Measurements from ENCODE around the gene FAM117A. TPM values are rescaled to one million over a fixed set of nuclear protein-coding genes. Genes with fewer than 3 reads are reported as not detected.

Gene FAM117A
- total RNA-seq, 1 experiment from 2014 or later = 10.1 TPM

- TF ChIP-seq EZH2 (IDR thresholded peaks at IDR 0.05; ENCODE audit: borderline replicate concordance, low read depth, low read length, poor library complexity, severe bottlenecking) (no peak), CTCF (conservative IDR thresholded peaks at IDR 0.05; ENCODE audit: low read depth, low read length) (no peak)
- peak overlapping the region; percentile 73 for H3K4me3 ChIP-seq (ENCODE audit: low read depth, low read length, poor library complexity, severe bottlenecking)
- peaks cover 27% of the 10 kb centered on the region for H3K36me3 ChIP-seq (ENCODE audit: insufficient read depth, low read length, poor library complexity, severe bottlenecking)
- intact Hi-C loops (cut with micrococcal nuclease; ENCODE audit: unreplicated experiment) = no loop called here
- ChIA-PET CTCF (no interaction called here), POLR2A (ENCODE audit: low non-redundant PET) (no interaction called here)
- H3K9me3 ChIP-seq (ENCODE audit: low read depth, low read length, poor library complexity, severe bottlenecking) = no peaks in the 10 kb centered on the region
- peaks cover 13% of the 10 kb centered on the region for H3K4me1 ChIP-seq (ENCODE audit: insufficient read depth, low read length, poor library complexity, severe bottlenecking)
- no TSS peak for BruUV-seq (replicated peaks)
- no peaks in the 10 kb centered on the region for H3K27me3 ChIP-seq (replicated peaks; ENCODE audit: insufficient read depth, low read depth, low read length, poor library complexity)
- no peak for DNase-seq (ENCODE audit: low spot score)
- no peak overlapping the region for H3K27ac ChIP-seq (ENCODE audit: low read depth, low read length, poor library complexity, severe bottlenecking)
Measured at GRCh38 chr17:49789243-49789578, 25.3 kb upstream of the FAM117A start.

DNA sequence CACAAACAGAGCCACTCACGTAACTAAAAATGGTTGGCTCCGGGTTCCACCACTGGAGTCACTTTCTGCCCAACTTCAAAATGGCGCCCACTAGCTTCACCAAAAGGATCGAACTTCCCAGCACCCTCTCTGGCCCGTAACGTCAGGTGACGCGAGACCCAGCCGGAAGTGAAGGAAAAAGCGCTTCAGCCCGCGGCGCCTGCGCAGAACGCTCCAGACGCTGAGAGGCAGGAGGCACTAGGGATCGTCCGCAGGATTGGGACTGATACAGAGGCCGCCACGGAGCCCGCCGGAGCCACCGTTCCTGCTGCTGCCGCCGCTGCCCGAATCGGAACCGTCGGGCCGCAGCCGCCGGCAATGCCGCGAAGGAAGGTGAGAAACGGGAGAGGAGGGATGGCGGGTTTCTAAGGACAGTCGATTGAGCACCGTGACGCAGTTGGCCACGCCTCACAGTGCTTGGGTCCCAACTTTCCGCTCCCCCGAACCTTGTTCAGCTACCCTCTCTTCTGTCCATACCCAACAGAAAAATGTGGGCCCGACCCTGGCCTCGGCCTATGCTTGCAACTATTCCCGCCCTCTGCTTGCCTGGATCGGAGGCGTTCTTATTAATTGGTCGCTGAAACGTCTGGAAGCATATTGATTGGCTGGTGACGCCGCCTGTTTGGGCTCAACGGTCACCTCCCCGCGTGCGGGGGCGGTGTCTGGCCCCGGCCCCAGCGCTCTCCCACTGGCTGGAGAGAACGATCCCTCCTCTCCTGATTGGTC, 24.7 kb upstream of the FAM117A start, which contains the start of gene KAT7:
TSS of gene KAT7 (plus strand) at position 204 of the 765 bp plus-strand sequence. CDS start at position 358, 154 bp downstream.
- Histone ChIP-seq H3K27ac (ENCODE audit: low read depth, low read length, poor library complexity, severe bottlenecking) (peak within 1 kb of the TSS; percentile 98), H3K36me3 (ENCODE audit: insufficient read depth, low read length, poor library complexity, severe bottlenecking) (peaks cover 23% of the 10 kb centered on the region), H3K27me3 (replicated peaks; ENCODE audit: insufficient read depth, low read depth, low read length, poor library complexity) (no peaks in the 10 kb centered on the region), H3K4me3 (ENCODE audit: low read depth, low read length, poor library complexity, severe bottlenecking) (peak within 1 kb of the TSS; percentile 73), H3K9me3 (ENCODE audit: low read depth, low read length, poor library complexity, severe bottlenecking) (no peaks in the 10 kb centered on the region), H3K4me1 (ENCODE audit: insufficient read depth, low read length, poor library complexity, severe bottlenecking) (peaks cover 13% of the 10 kb centered on the region)
- intact Hi-C loops (cut with micrococcal nuclease; ENCODE audit: unreplicated experiment) = no loop called here
- TF ChIP-seq EZH2 (IDR thresholded peaks at IDR 0.05; ENCODE audit: borderline replicate concordance, low read depth, low read length, poor library complexity, severe bottlenecking) (no peak), CTCF (conservative IDR thresholded peaks at IDR 0.05; ENCODE audit: low read depth, low read length) (no peak)
- POLR2A ChIA-PET (ENCODE audit: low non-redundant PET) = interaction anchor here (0.6 to 1.2 kb wide), 2 partner anchors 24 to 42 kb away, joined by 3 to 5 read pairs; partner anchors contain the start of gene FAM117A
- CTCF ChIA-PET = interaction anchor here (0.5 kb wide), 1 partner anchor 1115 kb away, joined by 3 read pairs; no protein-coding TSS in a partner anchor
- peak; percentile 99 for DNase-seq (ENCODE audit: low spot score)
- BruUV-seq (replicated peaks) = no TSS peak

- no peak for DNase-seq (ENCODE audit: low spot score)
- no peaks in the 10 kb centered on the region for H3K27me3 ChIP-seq (replicated peaks; ENCODE audit: insufficient read depth, low read depth, low read length, poor library complexity)
- H3K36me3 ChIP-seq (ENCODE audit: insufficient read depth, low read length, poor library complexity, severe bottlenecking) = peaks cover 16% of the 10 kb centered on the region
- peaks cover 13% of the 10 kb centered on the region for H3K4me1 ChIP-seq (ENCODE audit: insufficient read depth, low read length, poor library complexity, severe bottlenecking)
- H3K27ac ChIP-seq (ENCODE audit: low read depth, low read length, poor library complexity, severe bottlenecking) = peak overlapping the region; percentile 98
- POLR2A ChIA-PET (ENCODE audit: low non-redundant PET) = interaction anchor here (0.6 to 1.2 kb wide), 2 partner anchors 24 to 43 kb away, joined by 3 to 5 read pairs; partner anchors contain the start of gene FAM117A
- intact Hi-C loops (cut with micrococcal nuclease; ENCODE audit: unreplicated experiment) = no loop called here
- CTCF ChIA-PET = interaction anchor here (0.5 kb wide), 1 partner anchor 1115 kb away, joined by 3 read pairs; no protein-coding TSS in a partner anchor
- H3K4me3 ChIP-seq (ENCODE audit: low read depth, low read length, poor library complexity, severe bottlenecking) = peak overlapping the region; percentile 73
- TSS peak; percentile 70 for BruUV-seq (replicated peaks)
- H3K9me3 ChIP-seq (ENCODE audit: low read depth, low read length, poor library complexity, severe bottlenecking) = no peaks in the 10 kb centered on the region
- TF ChIP-seq CTCF (conservative IDR thresholded peaks at IDR 0.05; ENCODE audit: low read depth, low read length) = no peak
- TF ChIP-seq EZH2 (IDR thresholded peaks at IDR 0.05; ENCODE audit: borderline replicate concordance, low read depth, low read length, poor library complexity, severe bottlenecking) = no peak
Measured at GRCh38 chr17:49787884-49788477, 24.1 kb upstream of the FAM117A start.
